Measurements from ENCODE around the gene ITPR3. TPM values are rescaled to one million over a fixed set of nuclear protein-coding genes. Genes with fewer than 3 reads are reported as not detected.

Gene ITPR3
- total RNA-seq, 1 donor = 15.1 TPM

DNA sequence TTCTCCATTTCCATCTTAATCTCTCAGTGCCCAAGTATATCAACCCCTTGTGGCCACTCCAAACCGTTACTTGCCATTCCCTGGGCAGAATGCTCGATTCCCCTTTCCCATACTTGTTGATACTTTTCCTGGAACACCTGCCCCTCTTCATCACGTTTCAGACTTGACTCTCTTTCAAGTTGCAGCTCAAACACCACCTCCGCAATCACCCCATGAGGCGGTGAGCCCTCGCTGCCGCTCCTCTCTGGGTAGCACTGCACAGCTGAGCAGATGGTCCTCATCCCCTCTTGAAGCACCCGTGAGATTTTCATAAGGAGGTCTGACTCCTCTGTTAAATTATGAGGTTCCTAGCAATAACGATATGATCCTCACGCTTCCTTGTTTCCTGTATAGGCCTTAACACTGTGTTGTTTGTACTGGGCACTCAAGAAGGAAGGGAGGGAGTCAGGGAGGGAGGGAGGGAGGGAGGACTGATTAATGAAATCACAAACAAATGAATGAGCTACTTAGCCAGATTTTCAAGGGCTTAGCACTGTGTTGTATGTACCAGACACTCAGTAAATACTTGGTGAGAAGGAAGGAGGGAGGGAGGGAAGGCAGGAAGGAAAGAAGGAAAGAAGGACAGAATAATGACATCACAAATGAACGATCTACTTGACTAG lies 98.3 kb downstream of the ITPR3 start:
- no peak for DNase-seq (ENCODE audit: low read depth)
- TF ChIP-seq, protein P1, sequence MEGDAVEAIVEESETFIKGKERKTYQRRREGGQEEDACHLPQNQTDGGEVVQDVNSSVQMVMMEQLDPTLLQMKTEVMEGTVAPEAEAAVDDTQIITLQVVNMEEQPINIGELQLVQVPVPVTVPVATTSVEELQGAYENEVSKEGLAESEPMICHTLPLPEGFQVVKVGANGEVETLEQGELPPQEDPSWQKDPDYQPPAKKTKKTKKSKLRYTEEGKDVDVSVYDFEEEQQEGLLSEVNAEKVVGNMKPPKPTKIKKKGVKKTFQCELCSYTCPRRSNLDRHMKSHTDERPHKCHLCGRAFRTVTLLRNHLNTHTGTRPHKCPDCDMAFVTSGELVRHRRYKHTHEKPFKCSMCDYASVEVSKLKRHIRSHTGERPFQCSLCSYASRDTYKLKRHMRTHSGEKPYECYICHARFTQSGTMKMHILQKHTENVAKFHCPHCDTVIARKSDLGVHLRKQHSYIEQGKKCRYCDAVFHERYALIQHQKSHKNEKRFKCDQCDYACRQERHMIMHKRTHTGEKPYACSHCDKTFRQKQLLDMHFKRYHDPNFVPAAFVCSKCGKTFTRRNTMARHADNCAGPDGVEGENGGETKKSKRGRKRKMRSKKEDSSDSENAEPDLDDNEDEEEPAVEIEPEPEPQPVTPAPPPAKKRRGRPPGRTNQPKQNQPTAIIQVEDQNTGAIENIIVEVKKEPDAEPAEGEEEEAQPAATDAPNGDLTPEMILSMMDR (IDR thresholded peaks at IDR 0.05; ENCODE audit: insufficient read depth, low read depth, low read length) = no peak
- no peak overlapping the region for H3K4me3 ChIP-seq (ENCODE audit: low read depth, low read length)

DNA sequence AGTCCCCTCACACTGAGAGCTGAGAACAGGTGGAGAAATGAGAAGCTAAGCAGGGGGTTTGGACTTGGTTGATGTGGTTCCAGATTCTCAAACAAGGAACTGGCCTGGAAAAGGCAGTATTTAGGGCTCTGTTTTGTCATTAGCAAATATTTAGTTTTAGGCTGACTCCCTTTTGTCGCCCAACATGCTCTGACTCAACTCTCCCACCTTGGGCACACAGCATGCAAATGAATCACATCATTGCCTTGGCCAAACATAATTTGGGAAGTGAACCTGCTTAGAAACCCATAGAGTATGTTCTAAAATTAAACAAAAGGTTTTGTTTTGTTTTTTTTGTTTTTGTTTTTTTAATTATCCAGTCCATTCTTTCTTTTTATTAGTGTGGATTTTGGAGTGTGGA lies 99.9 kb downstream of the ITPR3 start:
- no peak for DNase-seq (ENCODE audit: low read depth)
- no peak overlapping the region for H3K4me3 ChIP-seq (ENCODE audit: low read depth, low read length)
- TF ChIP-seq, protein P1 (IDR thresholded peaks at IDR 0.05; ENCODE audit: insufficient read depth, low read depth, low read length) = no peak

DNA sequence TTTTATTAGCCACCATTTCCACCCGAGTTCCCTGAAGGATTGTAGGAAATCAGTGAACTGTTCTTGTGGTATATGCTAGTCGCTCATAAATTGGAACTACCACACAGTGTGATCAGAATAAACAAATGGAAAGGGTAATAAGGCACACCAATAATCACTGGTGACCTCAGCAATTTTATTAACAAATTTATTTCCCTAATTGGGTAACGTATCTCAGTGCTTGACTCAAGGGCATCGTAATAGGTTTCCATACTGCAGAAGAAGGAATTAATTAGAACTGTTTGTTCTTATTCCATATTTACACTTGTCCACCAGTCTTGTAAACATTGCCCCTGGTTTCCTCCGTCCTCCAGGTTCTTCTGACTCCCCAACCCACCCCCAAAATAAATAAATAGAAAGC lies 100.4 kb downstream of the ITPR3 start:
- TF ChIP-seq, protein P1 (IDR thresholded peaks at IDR 0.05; ENCODE audit: insufficient read depth, low read depth, low read length) = no peak
- H3K4me3 ChIP-seq (ENCODE audit: low read depth, low read length) = no peak overlapping the region
- DNase-seq (ENCODE audit: low read depth) = no peak

DNA sequence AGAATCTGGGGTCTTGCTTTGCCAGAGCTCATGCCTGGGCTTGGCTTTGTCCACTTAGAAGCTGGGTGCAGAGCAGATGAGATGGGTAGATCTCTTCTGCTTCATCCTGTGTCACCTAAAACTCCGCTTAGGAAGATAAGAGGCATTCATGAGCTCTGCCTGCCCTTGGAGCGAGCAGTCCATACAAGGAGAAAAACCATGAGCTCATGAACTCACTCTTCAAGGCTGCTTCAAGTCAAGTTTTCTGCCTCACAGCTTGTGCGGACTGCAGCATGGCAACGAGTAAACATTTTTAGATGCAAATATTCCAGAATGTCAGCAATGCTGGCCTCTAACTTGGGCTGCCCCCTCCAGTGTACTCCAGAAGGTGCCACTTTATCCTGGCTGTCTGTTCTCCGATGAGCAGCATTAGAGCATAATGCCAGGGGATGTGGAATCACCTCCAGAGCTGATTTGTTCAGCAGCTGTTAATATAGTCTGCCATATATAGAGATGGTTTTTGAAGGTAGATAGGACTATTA lies 101.0 kb downstream of the ITPR3 start:
- TF ChIP-seq, protein P1 (IDR thresholded peaks at IDR 0.05; ENCODE audit: insufficient read depth, low read depth, low read length) = no peak
- H3K4me3 ChIP-seq (ENCODE audit: low read depth, low read length) = no peak overlapping the region
- DNase-seq (ENCODE audit: low read depth) = no peak

DNA sequence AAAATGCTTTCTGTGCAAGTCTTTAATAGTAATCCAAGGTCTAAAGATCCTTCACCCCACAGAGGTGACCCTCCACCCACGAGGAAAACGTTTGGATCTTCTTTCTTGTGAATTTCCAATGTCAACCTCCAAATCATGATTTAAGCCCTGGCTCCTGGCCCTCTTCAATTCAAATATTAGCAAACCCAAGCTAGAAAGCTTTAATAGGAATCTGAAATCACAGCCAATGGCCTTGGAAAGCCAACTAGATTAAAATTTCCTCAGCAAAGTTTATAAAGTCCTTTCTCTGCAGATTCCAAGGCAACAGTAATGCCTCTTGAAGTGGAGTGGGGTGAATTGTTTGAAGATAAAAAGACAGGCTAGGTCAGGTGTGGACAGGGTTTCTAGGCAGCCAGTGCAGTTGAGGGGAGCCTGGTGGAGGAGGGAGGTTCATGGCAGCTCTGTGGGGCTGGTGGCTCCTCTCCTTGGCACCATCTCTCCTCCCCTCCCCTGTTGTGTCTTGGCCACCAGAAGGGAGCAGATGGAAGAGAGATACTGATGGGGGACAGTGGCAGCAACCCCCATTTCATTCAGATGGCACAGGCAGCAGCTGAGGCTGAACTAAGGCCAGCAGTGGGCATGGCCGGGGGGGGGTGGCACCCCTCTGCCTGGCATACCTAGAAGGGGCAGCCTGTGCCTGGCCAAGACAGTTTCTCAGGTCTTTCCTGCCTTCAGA lies 102.4 kb downstream of the ITPR3 start:
- no peak overlapping the region for H3K4me3 ChIP-seq (ENCODE audit: low read depth, low read length)
- DNase-seq (ENCODE audit: low read depth) = no peak
- TF ChIP-seq, protein P1 (IDR thresholded peaks at IDR 0.05; ENCODE audit: insufficient read depth, low read depth, low read length) = no peak

DNA sequence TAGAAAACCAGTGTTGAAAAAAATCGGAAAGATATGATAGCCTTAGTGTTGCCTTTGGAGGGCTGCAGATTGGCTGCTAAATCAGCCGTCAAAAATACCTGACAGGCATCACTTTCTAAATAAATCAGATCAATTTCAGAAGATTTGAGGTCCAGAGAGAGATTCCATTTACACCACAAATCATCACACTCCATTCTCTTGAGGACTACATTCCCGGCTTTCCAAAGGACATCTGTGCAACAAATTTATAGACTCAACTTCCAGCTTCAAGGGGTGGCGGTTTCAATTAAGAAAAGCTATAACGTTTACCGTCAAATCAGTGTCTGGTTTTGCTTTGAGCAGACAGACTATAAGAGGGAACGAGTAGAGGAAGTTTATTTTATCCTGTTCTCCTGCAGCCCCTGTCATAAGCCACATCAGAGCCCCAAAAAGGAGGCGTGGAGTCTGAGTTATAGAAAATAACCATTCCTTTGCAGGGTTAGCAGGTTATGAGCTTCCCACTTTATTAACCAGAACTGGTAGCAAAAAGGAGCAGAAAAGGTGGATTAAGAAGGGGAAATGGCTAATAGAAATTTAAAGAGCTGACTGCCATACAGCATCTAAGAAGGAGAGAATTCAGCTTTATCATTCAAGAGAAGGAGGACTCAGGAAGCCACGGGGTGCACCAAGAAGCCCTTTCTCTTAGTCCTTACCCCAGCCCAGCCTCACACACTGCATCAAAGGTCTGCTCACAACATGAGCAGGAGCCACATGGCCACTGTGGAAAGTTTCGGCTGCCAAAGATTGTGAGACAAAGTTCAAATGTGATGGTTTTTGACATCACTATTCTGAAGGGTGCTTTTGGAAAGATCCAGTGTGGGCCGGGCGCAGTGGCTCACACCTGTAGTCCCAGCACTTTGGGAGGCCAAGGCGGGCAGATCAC lies 103.2 kb downstream of the ITPR3 start:
- no peak overlapping the region for H3K4me3 ChIP-seq (ENCODE audit: low read depth, low read length)
- DNase-seq (ENCODE audit: low read depth) = no peak
- TF ChIP-seq, protein P1 (IDR thresholded peaks at IDR 0.05; ENCODE audit: insufficient read depth, low read depth, low read length) = no peak
